HG03025 (cell line): ENCODE data around the gene RHOXF2.
"Not testable (repeated sequence)": the region's sequence is repeated elsewhere in the genome, so short reads cannot be mapped to it uniquely, and the experiment has no call there.

Source experiments
- ATAC-seq: cut with Tn5 transposase; IDR thresholded peaks from one replicate; pipeline ENCODE4 v1.9.1; 2021; ENCODE audit warnings: mild to moderate bottlenecking, moderate library complexity; ENCODE audit not compliant: unreplicated experiment, low FRiP score

RHOXF2 gene

GRCh38 chrX:120158313-120158712 lies at the start of gene RHOXF2:
RHOXF2 (plus strand) TSS chrX:120158613; CDS start chrX:120158751, 138 bp downstream.
- ATAC-seq, result not testable (repeated sequence)

GRCh38 chrX:120109378-120109777 lies 49.0 kb upstream of the RHOXF2 start:
- ATAC-seq, result no peak

- no peak for ATAC-seq
These were observed 46.8 kb upstream of the RHOXF2 start for GRCh38 chrX:120111611-120112010.

GRCh38 chrX:120115438-120115963 lies 42.9 kb upstream of the RHOXF2 start, which contains the start of gene RHOXF1:
RHOXF1 (minus strand) TSS chrX:120115913; CDS start chrX:120115862, 51 bp downstream.
- no peak for ATAC-seq

- no peak for ATAC-seq
These were observed 38.2 kb upstream of the RHOXF2 start for GRCh38 chrX:120120223-120120622.

GRCh38 chrX:120125444-120125843 lies 33.0 kb upstream of the RHOXF2 start:
- no peak for ATAC-seq

- not testable (repeated sequence) for ATAC-seq
These were observed 30.0 kb upstream of the RHOXF2 start for GRCh38 chrX:120128306-120128846.

GRCh38 chrX:120136128-120136527 lies 22.3 kb upstream of the RHOXF2 start:
- ATAC-seq, result no peak

- no peak for ATAC-seq
These were observed 21.6 kb upstream of the RHOXF2 start for GRCh38 chrX:120136840-120137239.

GRCh38 chrX:120137439-120137838 lies 21.0 kb upstream of the RHOXF2 start:
- ATAC-seq, result no peak

- ATAC-seq, result no peak
These were observed 18.0 kb upstream of the RHOXF2 start for GRCh38 chrX:120140293-120140981.

- no peak for ATAC-seq
These were observed 14.1 kb upstream of the RHOXF2 start for GRCh38 chrX:120144178-120144844.

- ATAC-seq, result no peak
These were observed 13.0 kb upstream of the RHOXF2 start for GRCh38 chrX:120145295-120145925.

GRCh38 chrX:120146323-120146722 lies 12.1 kb upstream of the RHOXF2 start:
- not testable (repeated sequence) for ATAC-seq

- ATAC-seq, result no peak
These were observed 10.9 kb upstream of the RHOXF2 start for GRCh38 chrX:120147537-120147936.

GRCh38 chrX:120150109-120150744 lies 8.2 kb upstream of the RHOXF2 start:
- ATAC-seq, result not testable (repeated sequence)

- ATAC-seq, result not testable (repeated sequence)
These were observed 673 bp downstream of the RHOXF2 start for GRCh38 chrX:120159086-120159485.

- ATAC-seq, result not testable (repeated sequence)
These were observed 34.8 kb downstream of the RHOXF2 start for GRCh38 chrX:120193254-120193653.

GRCh38 chrX:120193720-120194119 lies 35.3 kb downstream of the RHOXF2 start:
- peak; percentile 74 for ATAC-seq

- ATAC-seq, result not testable (repeated sequence)
These were observed 37.4 kb downstream of the RHOXF2 start for GRCh38 chrX:120195786-120196185.
